ENCODE results near the gene ACSM4. TPM values are rescaled to one million over a fixed set of nuclear protein-coding genes. Genes with fewer than 3 reads are reported as not detected.

Gene ACSM4
- total and polyA plus RNA-seq, 2 of the 8 experiments (the other 6 are each of a cell fraction or from before 2014, with no cell fraction given) = not detected

DNA sequence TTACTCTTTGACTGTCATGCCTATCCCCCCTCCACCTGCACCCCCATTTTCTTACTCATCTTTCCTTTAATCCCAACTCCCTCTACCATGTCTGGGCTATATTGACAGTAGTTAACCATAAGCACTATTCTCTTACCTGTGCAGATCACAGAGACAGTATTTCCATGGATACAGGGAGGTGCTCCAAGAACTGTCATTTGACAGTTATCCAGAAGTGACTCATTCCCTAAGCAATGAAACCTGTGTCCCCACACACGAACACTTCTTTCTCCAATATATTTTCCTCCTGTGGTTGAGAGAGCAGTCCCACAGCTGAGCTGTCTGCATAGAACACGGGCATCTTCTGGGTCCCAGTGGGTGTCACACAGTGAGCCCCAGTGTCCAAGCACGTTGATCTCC is 71.3 kb downstream of the ACSM4 start:
- H3K4me1 ChIP-seq (replicated peaks in 1 of 4; ENCODE audit: control insufficient read depth in 3 of 4, insufficient read depth in 4 of 4, low read length in 3 of 4) = no peaks in the 10 kb centered on the region
- H3K56ac ChIP-seq (replicated peaks; ENCODE audit: insufficient read length, low read depth, low read length) = no peak overlapping the region
- no peaks in the 10 kb centered on the region for H4K20me1 ChIP-seq (replicated peaks in 1 of 2; ENCODE audit: control insufficient read depth in 1 of 2, insufficient read depth in 2 of 2, low read length in 2 of 2)
- no peak overlapping the region for H2BK5ac ChIP-seq (ENCODE audit: low read depth, low read length)
- no peak overlapping the region for H3K23ac ChIP-seq (ENCODE audit: insufficient read length)
- H3K9me3 ChIP-seq (ENCODE audit: insufficient read depth in 2 of 2, low read depth in 1 of 2, low read length in 1 of 2) = no peaks in the 10 kb centered on the region; a peak in 1 of 4 replicates
- no peaks in the 10 kb centered on the region for H3K36me3 ChIP-seq (ENCODE audit: control insufficient read depth in 2 of 4, insufficient read depth in 4 of 4, low read length in 3 of 4)
- no peak for DNase-seq (ENCODE audit: low read depth in 1 of 2, low spot score in 2 of 2)
- no peak overlapping the region for H4K5ac ChIP-seq (ENCODE audit: insufficient read length, low read depth, low read length)
- no peak overlapping the region for H4K91ac ChIP-seq (replicated peaks; ENCODE audit: insufficient read length, low read length)
- H3K27ac ChIP-seq (ENCODE audit: low read depth, low read length) = no peak overlapping the region
- H2BK20ac ChIP-seq (ENCODE audit: low read length) = no peak overlapping the region
- no peak overlapping the region for H2BK15ac ChIP-seq (ENCODE audit: low read length)
- POLR2A ChIA-PET (ENCODE audit: partially characterized antibody) = no interaction called here
- H2BK120ac ChIP-seq (replicated peaks; ENCODE audit: low read depth, low read length) = no peak overlapping the region
- FAIRE-seq = no peak
- 81% methylated on average over 3 of the region's 3 CpGs; no CpG with 5 or more reads in 1 of the 2 experiments for whole genome bisulfite sequencing, 2 experiments (ENCODE audit: extremely low coverage in 1 of 2, insufficient coverage in 1 of 2, insufficient read length in 1 of 2, insufficient replicate concordance in 2 of 2, low coverage in 1 of 2, low lambda C conversion rate in 2 of 2, missing lambda C conversion rate in 1 of 2)
- H2AFZ ChIP-seq (ENCODE audit: low read length) = no peak overlapping the region
- H3K4me2 ChIP-seq (ENCODE audit: insufficient read depth in 1 of 2, low read depth in 2 of 2, low read length in 2 of 2) = no peak overlapping the region
- no peak overlapping the region for H3K4me3 ChIP-seq (ENCODE audit: extremely low read depth in 1 of 4, insufficient read depth in 2 of 4, low read depth in 3 of 4, low read length in 4 of 4)
- no peak overlapping the region for H2AK5ac ChIP-seq (ENCODE audit: low read depth, low read length)
- no peaks in the 10 kb centered on the region for H3K79me2 ChIP-seq (ENCODE audit: control insufficient read depth in 1 of 2, insufficient read depth in 2 of 2, low read length in 2 of 2)
- no peak overlapping the region for H3K4ac ChIP-seq (replicated peaks; ENCODE audit: insufficient read length, low read depth, low read length)
- no peaks in the 10 kb centered on the region for H3K79me1 ChIP-seq (ENCODE audit: low read depth, low read length)
- H3K14ac ChIP-seq (ENCODE audit: insufficient read length) = no peak overlapping the region
- H3K23me2 ChIP-seq (ENCODE audit: low read depth, low read length) = no peaks in the 10 kb centered on the region; the same call in 1 of the 2 replicates
- H3K27me3 ChIP-seq (replicated peaks in 1 of 4; ENCODE audit: control insufficient read depth in 3 of 4, extremely low read depth in 1 of 4, insufficient read depth in 3 of 4, low read length in 3 of 4) = no peaks in the 10 kb centered on the region
- no peak overlapping the region for H2BK12ac ChIP-seq (ENCODE audit: low read depth, low read length)
- CTCF ChIA-PET (ENCODE audit: partially characterized antibody) = interaction anchor here (0.8 to 1.2 kb wide), 3 partner anchors 22 to 268 kb away, joined by 3 to 8 read pairs (median 3); no protein-coding TSS in a partner anchor
- no peak overlapping the region for H4K8ac ChIP-seq (ENCODE audit: extremely low read depth, insufficient read depth, low read length)
- H3K18ac ChIP-seq (ENCODE audit: extremely low read depth, low read length) = no peak overlapping the region
- no peak for TF ChIP-seq RNF2 (IDR thresholded peaks at IDR 0.05; ENCODE audit: borderline replicate concordance, low read depth, low read length, missing control alignments, poor library complexity, severe bottlenecking)
- no peak for TF ChIP-seq PHF8 (conservative IDR thresholded peaks at IDR 0.05; ENCODE audit: low read depth, low read length)
- no peak for TF ChIP-seq NRF1 (IDR thresholded peaks at IDR 0.05; ENCODE audit: low read depth, low read length)
- no peak for TF ChIP-seq JUND (IDR thresholded peaks at IDR 0.05; ENCODE audit: low read length)
- no peak for TF ChIP-seq HDAC2 (IDR thresholded peaks at IDR 0.05; ENCODE audit: borderline replicate concordance in 1 of 2, low read depth in 2 of 2, low read length in 2 of 2)
- TF ChIP-seq, protein P1, sequence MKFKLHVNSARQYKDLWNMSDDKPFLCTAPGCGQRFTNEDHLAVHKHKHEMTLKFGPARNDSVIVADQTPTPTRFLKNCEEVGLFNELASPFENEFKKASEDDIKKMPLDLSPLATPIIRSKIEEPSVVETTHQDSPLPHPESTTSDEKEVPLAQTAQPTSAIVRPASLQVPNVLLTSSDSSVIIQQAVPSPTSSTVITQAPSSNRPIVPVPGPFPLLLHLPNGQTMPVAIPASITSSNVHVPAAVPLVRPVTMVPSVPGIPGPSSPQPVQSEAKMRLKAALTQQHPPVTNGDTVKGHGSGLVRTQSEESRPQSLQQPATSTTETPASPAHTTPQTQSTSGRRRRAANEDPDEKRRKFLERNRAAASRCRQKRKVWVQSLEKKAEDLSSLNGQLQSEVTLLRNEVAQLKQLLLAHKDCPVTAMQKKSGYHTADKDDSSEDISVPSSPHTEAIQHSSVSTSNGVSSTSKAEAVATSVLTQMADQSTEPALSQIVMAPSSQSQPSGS (IDR thresholded peaks at IDR 0.05; ENCODE audit: low read length) = no peak
- no peak overlapping the region for H3K9ac ChIP-seq (replicated peaks in 1 of 4; ENCODE audit: extremely low read depth in 1 of 4, low read depth in 3 of 4, low read length in 3 of 4)

Data from H1 (cell line).